Kidney (tissue), 14 donors: Measurements from ENCODE around the gene SLC12A5. TPM values are rescaled to one million over a fixed set of nuclear protein-coding genes. Genes with fewer than 3 reads are reported as not detected.

ENCODE experiments used
- DNase-seq, 5 donors: peaks; one replicate each; pipeline ENCODE4 v3.0.0-alpha.2; 2013 to 2020
- FAIRE-seq: peaks from 2 replicates; lab custom pipeline; 2012; peaks lifted over from hg19 to GRCh38; lab: Jason Lieb, UNC
- H3K27ac ChIP-seq, 2 donors: one replicate each; pipeline ENCODE4 v1.7.0; 2013; ENCODE audit warnings: low read depth in 2 of 2, low read length in 2 of 2, inconsistent platforms in 1 of 2
- H3K27me3 ChIP-seq: one replicate; pipeline ENCODE4 v1.7.1; 2013; ENCODE audit warnings: low read length, inconsistent platforms; ENCODE audit not compliant: control insufficient read depth, insufficient read depth
- H3K36me3 ChIP-seq, 3 donors: one replicate each; pipeline versions ENCODE4 v1.7.0 to v1.7.1; 2013; ENCODE audit warnings: low read length in 3 of 3, control low read depth in 1 of 3, inconsistent platforms in 1 of 3; ENCODE audit not compliant: insufficient read depth in 3 of 3, control insufficient read depth in 2 of 3
- H3K4me1 ChIP-seq, 3 donors: one replicate each; pipeline versions ENCODE4 v1.7.0 to v1.7.1; 2013; ENCODE audit warnings: low read length in 3 of 3, inconsistent platforms in 1 of 3, low read depth in 1 of 3; ENCODE audit not compliant: control insufficient read depth in 2 of 3, insufficient read depth in 2 of 3
- H3K4me3 ChIP-seq, 3 donors: one replicate each; pipeline versions ENCODE4 v1.7.0 to v1.8.1; 2013; ENCODE audit warnings: low read length in 3 of 3, control low read depth in 1 of 3, inconsistent platforms in 1 of 3
- H3K9ac ChIP-seq, 3 donors: one replicate each; pipeline versions ENCODE4 v1.7.0 to v1.7.1; 2013; ENCODE audit warnings: low read length in 3 of 3, control low read depth in 1 of 3, inconsistent platforms in 1 of 3
- H3K9me3 ChIP-seq, 3 donors: one replicate each; pipeline versions ENCODE4 v1.7.0 to v1.7.1; 2013; ENCODE audit warnings: low read length in 3 of 3, control low read depth in 1 of 3, inconsistent platforms in 1 of 3; ENCODE audit not compliant: control insufficient read depth in 2 of 3, insufficient read depth in 1 of 3
- intact Hi-C: fragments of 100-400 bp; cut with DNase I; formaldehyde crosslinking; loops from one replicate; pipeline ENCODE4 v1.11.1; 2022
- polyA plus RNA-seq: library from polyadenylated mRNA; stranded (reverse); fragments of 350-450 nt; fragmentation: Illumina TruSeq; extraction: RNeasy Lipid Tissue Mini Kit (QIAGEN cat#74804); gene quantifications from one replicate; pipeline ENCODE4 v1.2.3, GENCODE V29; 2014; ENCODE audit warnings: low read depth, low replicate concordance; ENCODE audit not compliant: insufficient read depth
- total RNA-seq: library from RNA; stranded (reverse); fragmentation: NEBNext Ultra II Directional; extraction: Animal tissue kit (Norgen Biotek cat#: 25700); gene quantifications from one replicate; pipeline ENCODE4 v1.2.1, GENCODE V29; 2021
- TF ChIP-seq, protein P1 (sequence below): IDR thresholded peaks from 3 replicates; pipeline ENCODE4 v1.5.1; 2012; ENCODE audit warnings: mild to moderate bottlenecking, moderate library complexity, borderline replicate concordance; ENCODE audit not compliant: insufficient read depth; ENCODE audit errors: extremely low read depth
- donor health status: control.
- donor health status: control.
- donor health status: control.
- donor health status: control.
- donor health status: control.
- donor health status: DM: yes; HTN: yes; CAD: no.
- donor health status: Normal renal cell carcinoma (clear cell type).

SLC12A5 gene
- total and polyA plus RNA-seq, 2 donors from 2014 or later = 2.0 to 2.5 TPM

DNA sequence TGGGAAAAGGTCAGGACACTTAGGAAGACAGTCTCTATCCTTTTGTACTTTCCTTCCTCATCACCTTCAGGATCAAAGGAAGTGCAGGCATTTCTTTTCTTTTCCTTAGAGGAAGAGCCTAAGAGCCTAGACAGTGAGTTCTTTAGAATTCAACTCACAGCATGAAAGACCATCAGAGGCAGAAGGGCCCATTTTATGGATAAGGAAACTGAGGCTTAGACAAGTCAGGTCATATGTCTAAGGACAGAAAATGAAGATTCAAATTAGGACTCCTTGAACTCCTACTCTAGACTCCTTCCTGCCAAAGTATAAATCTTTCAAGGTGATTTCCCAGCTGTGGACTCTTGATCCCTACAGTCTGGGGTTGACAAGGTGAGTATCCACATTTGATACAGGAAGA, 20.8 kb downstream of the SLC12A5 start:
- no peak overlapping the region for H3K4me3 ChIP-seq
- no peak for FAIRE-seq
- no peak overlapping the region for H3K9ac ChIP-seq
- TF ChIP-seq, protein P1, sequence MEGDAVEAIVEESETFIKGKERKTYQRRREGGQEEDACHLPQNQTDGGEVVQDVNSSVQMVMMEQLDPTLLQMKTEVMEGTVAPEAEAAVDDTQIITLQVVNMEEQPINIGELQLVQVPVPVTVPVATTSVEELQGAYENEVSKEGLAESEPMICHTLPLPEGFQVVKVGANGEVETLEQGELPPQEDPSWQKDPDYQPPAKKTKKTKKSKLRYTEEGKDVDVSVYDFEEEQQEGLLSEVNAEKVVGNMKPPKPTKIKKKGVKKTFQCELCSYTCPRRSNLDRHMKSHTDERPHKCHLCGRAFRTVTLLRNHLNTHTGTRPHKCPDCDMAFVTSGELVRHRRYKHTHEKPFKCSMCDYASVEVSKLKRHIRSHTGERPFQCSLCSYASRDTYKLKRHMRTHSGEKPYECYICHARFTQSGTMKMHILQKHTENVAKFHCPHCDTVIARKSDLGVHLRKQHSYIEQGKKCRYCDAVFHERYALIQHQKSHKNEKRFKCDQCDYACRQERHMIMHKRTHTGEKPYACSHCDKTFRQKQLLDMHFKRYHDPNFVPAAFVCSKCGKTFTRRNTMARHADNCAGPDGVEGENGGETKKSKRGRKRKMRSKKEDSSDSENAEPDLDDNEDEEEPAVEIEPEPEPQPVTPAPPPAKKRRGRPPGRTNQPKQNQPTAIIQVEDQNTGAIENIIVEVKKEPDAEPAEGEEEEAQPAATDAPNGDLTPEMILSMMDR = no peak
- intact Hi-C loops = no loop called here
- no peak overlapping the region for H3K27ac ChIP-seq
- H3K9me3 ChIP-seq = no peaks in the 10 kb centered on the region
- no peak for DNase-seq
- H3K4me1 ChIP-seq = no peaks in the 10 kb centered on the region
- H3K36me3 ChIP-seq = no peaks in the 10 kb centered on the region
- H3K27me3 ChIP-seq = no peaks in the 10 kb centered on the region

DNA sequence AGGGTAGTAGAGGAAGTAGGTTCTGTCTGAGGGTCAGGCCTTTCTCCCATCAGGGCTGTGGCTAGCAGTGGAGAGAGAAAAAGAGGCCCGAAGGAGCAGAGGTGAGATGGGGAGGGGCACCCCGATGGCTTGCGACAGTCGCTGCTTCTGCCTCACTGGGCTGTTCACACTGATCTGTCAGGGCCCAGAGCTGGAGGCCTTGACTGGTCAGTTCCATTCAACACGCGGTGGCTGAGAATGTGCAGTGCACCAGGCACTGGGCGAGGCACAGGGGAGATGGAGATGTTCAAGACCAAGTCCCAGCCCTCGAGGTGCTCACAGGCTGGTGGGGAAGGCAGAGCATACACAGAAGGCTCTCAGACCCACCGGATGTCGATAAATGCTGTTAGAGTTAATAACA, 21.4 kb downstream of the SLC12A5 start:
- H3K36me3 ChIP-seq = no peaks in the 10 kb centered on the region
- no peak overlapping the region for H3K27ac ChIP-seq
- H3K4me3 ChIP-seq = no peak overlapping the region
- intact Hi-C loops = no loop called here
- TF ChIP-seq, protein P1 = no peak
- no peaks in the 10 kb centered on the region for H3K9me3 ChIP-seq
- DNase-seq (no peak), FAIRE-seq (no peak)
- H3K4me1 ChIP-seq = no peaks in the 10 kb centered on the region
- no peaks in the 10 kb centered on the region for H3K27me3 ChIP-seq
- no peak overlapping the region for H3K9ac ChIP-seq

DNA sequence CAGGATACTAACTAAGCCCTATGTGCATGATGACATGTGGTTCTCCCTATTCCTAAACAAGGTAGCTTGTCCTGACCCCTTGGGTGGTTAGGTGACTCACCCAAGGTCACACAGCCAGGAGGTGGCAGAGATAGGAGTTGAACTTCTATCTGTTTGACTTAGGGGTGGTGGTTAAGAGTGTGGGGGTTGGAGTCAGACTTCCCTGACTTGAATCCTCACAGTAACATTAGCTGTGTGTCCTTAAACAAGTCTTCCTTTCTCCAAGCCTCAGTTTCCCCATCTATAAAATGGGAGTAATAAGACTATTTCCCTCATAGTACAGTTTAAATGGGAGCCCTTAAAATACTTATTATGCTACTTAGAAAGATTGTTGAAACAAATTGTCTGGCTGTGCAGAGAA, 21.9 kb downstream of the SLC12A5 start:
- no peaks in the 10 kb centered on the region for H3K27me3 ChIP-seq
- H3K4me1 ChIP-seq = no peaks in the 10 kb centered on the region
- H3K9ac ChIP-seq = no peak overlapping the region
- intact Hi-C loops = no loop called here
- H3K9me3 ChIP-seq = no peaks in the 10 kb centered on the region
- no peak for FAIRE-seq
- H3K4me3 ChIP-seq = no peak overlapping the region
- TF ChIP-seq, protein P1 = no peak
- no peak for DNase-seq
- H3K36me3 ChIP-seq = no peaks in the 10 kb centered on the region
- no peak overlapping the region for H3K27ac ChIP-seq

DNA sequence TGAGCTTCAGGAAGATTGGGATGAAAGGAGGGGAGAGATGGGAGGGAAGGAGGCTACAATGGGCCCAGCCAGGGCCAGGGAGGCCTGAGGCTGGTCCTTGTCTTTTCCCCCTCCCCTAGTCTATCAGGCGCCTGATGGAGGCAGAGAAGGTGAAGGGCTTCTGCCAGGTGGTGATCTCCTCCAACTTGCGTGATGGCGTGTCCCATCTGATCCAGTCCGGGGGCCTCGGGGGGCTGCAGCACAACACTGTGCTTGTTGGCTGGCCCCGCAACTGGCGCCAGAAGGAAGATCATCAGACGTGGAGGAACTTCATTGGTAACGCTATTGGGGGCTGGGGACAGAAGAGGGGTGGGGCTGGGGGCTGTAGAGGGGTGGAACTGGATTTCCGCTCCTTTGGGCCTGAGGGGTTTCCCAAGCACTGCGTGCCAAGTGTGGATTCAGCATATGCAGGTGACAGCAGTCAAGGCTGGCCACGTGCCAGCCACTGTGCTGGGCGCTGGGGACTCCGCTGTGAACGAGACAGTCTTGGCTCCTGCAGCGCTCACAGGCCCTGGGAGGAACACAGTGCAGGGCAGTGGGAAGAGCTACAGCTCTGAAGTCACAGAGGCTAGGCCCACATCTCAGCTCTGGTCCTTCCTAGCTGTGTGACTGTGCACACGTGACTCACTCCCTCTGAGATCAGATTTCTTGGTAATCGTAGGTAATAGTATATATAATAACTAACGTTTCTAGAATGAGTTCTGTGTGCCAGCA, 22.7 kb downstream of the SLC12A5 start:
- TF ChIP-seq, protein P1 = no peak
- no peak for DNase-seq
- Histone ChIP-seq H3K36me3 (no peaks in the 10 kb centered on the region), H3K27me3 (no peaks in the 10 kb centered on the region), H3K9me3 (no peaks in the 10 kb centered on the region), H3K9ac (no peak overlapping the region), H3K4me1 (no peaks in the 10 kb centered on the region), H3K4me3 (no peak overlapping the region), H3K27ac (no peak overlapping the region)
- intact Hi-C loops = no loop called here
- no peak for FAIRE-seq
